ENCODE measurements around the gene STOX1. TPM values are rescaled to one million over a fixed set of nuclear protein-coding genes. Genes with fewer than 3 reads are reported as not detected.

STOX1 gene
- total RNA-seq, 1 experiment from 2014 or later: 5.9 TPM

GRCh38 chr10:68871105-68871711 is 43.9 kb downstream of the STOX1 start:
- BruUV-seq (replicated peaks): no TSS peak
- H3K4me2 ChIP-seq (ENCODE audit: low read length): no peak overlapping the region
- no peaks in the 10 kb centered on the region for H3K4me1 ChIP-seq (ENCODE audit: control insufficient read depth in 1 of 2, insufficient read depth in 2 of 2, low read length in 2 of 2)
- no peak overlapping the region for H3K27ac ChIP-seq (ENCODE audit: low read depth, low read length)
- peaks cover 0 to 6% of the 10 kb centered on the region in 2 experiments; a peak in 1 of 4 replicates for H3K9me3 ChIP-seq (ENCODE audit: control insufficient read depth in 1 of 2, insufficient read depth in 1 of 2, low read depth in 1 of 2, low read length in 2 of 2)
- no peak for TF ChIP-seq FOSL1 (IDR thresholded peaks at IDR 0.05; ENCODE audit: low read depth)
- TF ChIP-seq TCF7L2 (IDR thresholded peaks at IDR 0.05; ENCODE audit: borderline replicate concordance, extremely low read depth, insufficient read depth, insufficient read length): no peak
- no peak for TF ChIP-seq ATF3 (IDR thresholded peaks at IDR 0.05)
- no peak for TF ChIP-seq EZH2phosphoT487 (IDR thresholded peaks at IDR 0.05; ENCODE audit: borderline replicate concordance)
- no peak for TF ChIP-seq SIN3A (IDR thresholded peaks at IDR 0.05; ENCODE audit: low read depth)
- no peak for TF ChIP-seq RAD21 (IDR thresholded peaks at IDR 0.05; ENCODE audit: low read depth)
- no peak for TF ChIP-seq YY1 (IDR thresholded peaks at IDR 0.05; ENCODE audit: extremely low read depth, insufficient replicate concordance, low read depth, low read length)
- no peak for TF ChIP-seq ELF1 (IDR thresholded peaks at IDR 0.05; ENCODE audit: borderline replicate concordance, low read depth)
- TF ChIP-seq REST (IDR thresholded peaks at IDR 0.05; ENCODE audit: low read depth): no peak
- no peak for TF ChIP-seq SP1 (IDR thresholded peaks at IDR 0.05; ENCODE audit: low read depth)
- TF ChIP-seq CBX3 (IDR thresholded peaks at IDR 0.05; ENCODE audit: low read depth): no peak
- no peak for TF ChIP-seq JUND (IDR thresholded peaks at IDR 0.05)
- TF ChIP-seq EGR1 (IDR thresholded peaks at IDR 0.05; ENCODE audit: low read depth): no peak
- no peak for TF ChIP-seq CEBPB (IDR thresholded peaks at IDR 0.05; ENCODE audit: low read depth)
- no peak for TF ChIP-seq CTCF (IDR thresholded peaks at IDR 0.05 in 2 of 3, conservative IDR thresholded peaks at IDR 0.05 in 1 of 3; ENCODE audit: borderline replicate concordance in 1 of 3, insufficient read depth in 1 of 3, low read depth in 2 of 3, low read length in 2 of 3)
- TF ChIP-seq POLR2A (IDR thresholded peaks at IDR 0.05; ENCODE audit: borderline replicate concordance, extremely low read depth, insufficient read depth, insufficient read length): no peak
- no peaks in the 10 kb centered on the region for H4K20me1 ChIP-seq (ENCODE audit: insufficient read depth)
- no peaks in the 10 kb centered on the region for H3K79me2 ChIP-seq (ENCODE audit: insufficient read depth, low read length)
- H2AFZ ChIP-seq (ENCODE audit: low read depth, low read length, poor library complexity, severe bottlenecking): no peak overlapping the region
- H3K27me3 ChIP-seq (ENCODE audit: insufficient read depth, low read length): no peaks in the 10 kb centered on the region
- intact Hi-C loops (cut with micrococcal nuclease): no loop called here
- RAD21 ChIA-PET (ENCODE audit: low non-redundant PET in 1 of 2, low total read pairs in 2 of 2, uncharacterized antibody in 2 of 2, unreplicated experiment in 2 of 2): no interaction called here
- no peak for ATAC-seq
- POLR2A ChIA-PET: no interaction called here
- H3K9me2 ChIP-seq (ENCODE audit: insufficient read depth): no peaks in the 10 kb centered on the region
- no peak for DNase-seq (ENCODE audit: low read depth, low spot score)
- no peak overlapping the region for H3K4me3 ChIP-seq (replicated peaks in 1 of 2; ENCODE audit: low read depth in 1 of 2, low read length in 2 of 2)
- H3K9ac ChIP-seq (ENCODE audit: low read length): no peak overlapping the region
- CTCF ChIA-PET: no interaction called here
- no peaks in the 10 kb centered on the region for H3K36me3 ChIP-seq (ENCODE audit: control insufficient read depth in 1 of 2, insufficient read depth in 2 of 2, low read length in 2 of 2)

Data from HCT116 (cell line).